ENCODE data around the gene DOC2B.
"Not testable (repeated sequence)": the region's sequence is repeated elsewhere in the genome, so short reads cannot be mapped to it uniquely, and the experiment has no call there.

The DOC2B gene

DNA sequence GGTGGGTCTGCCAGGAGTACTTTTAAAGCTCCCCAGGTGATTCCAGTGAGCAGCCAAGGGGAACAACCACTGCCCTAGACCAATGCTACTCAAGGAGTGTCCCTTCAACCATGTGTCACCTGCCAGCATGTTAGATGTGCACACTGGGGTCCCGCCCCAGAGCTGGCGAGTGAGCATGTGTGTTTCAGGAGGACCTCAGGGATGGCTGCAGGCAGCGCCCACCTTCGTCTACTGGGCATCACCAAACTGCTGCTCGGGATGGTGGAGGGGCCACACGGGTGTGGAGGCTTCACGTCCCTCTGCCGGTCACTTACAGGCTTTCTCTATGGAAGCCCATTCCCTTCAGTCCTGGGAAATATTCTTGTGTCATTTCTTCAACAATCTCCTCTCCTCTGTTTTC is 29.0 kb upstream of the DOC2B start:
- DNase-seq, result no peak

DNA sequence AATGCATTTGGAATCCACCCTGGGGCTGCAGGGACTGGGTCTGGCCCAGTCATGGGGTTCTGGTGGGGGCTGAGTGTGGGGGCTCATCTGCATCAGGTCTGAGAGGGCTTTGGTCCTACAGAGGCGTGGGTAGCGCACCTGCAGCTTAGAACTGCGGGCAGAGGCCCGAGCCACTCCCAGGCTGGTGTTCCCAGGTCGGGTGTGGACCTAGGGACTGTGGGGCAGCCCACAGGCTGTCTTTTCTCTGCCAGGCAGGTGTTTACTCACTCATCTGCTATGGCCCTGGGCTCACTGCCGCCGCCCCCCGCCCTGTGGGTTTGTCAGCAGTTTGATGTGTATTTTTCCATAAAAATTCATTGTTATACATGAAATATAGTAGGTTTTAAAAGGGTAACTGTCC is 27.0 kb upstream of the DOC2B start:
- no peak for DNase-seq

DNA sequence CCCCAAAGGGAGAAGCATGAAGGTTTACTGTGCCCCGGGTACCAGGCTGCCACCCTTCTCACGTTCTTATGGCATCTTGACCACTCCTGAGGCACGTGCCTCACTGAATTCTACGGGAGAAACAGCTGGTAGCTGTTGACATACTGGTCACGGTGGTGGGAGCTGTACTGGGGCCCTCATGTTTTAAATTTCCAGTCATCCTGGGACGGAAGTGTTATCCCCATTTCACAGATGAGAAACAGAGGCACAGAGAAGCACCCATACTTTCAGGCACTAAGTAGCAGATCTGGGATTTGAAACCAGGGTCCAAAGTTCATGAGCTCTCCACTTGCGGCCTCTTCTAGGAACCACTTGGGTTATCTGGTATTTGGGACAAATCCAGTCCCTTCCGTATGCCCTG is 26.3 kb upstream of the DOC2B start:
- no peak for DNase-seq

GRCh38 chr17:206941-207560 is 25.6 kb upstream of the DOC2B start:
- DNase-seq, result no peak

GRCh38 chr17:206484-206883 is 25.0 kb upstream of the DOC2B start:
- DNase-seq, result not testable (repeated sequence)

DNA sequence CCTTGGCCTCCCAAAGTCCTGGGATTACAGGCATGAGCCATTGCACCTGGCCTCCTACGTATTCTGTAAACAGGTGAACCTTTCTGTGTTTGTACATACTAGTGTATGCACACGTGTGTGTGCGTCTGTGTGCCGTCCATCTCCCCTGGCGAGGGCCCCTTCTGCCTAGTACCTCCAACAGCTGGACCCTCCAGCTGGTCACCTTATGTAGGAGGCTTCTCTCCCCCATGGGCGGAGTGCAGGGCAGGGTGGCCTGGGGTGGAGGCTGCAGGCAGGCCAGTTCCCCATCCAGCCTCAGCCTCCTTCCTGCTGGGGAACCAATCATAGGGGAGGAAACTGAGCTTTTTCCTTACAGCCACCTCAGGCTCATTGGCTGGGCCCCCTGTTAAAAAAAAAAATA is 24.4 kb upstream of the DOC2B start:
- DNase-seq, result no peak

DNA sequence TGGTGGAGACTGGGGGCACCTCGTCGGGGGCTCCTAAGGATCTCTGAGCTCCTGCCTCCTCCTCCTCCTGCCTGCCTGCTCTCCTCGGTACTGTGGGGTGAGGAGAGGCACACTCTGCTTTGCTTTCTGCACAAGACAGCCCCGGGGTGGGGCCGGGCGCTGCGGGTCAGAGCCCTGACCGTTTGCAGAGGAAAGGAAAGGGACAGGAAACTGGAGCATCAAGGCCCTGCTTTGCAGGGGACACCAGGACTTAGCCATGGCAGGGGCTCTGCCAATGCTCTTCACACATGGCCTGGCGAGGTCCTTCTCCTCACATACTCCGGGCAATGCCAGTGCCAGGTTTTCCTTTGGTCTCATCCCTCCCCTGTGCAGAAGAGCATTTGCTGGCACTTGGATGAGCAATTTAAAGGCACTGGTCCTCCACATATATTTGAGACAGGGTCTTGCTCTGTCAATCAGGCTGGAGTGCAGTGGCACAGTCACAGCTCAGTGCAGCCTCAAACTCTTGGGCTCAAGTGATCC is 23.8 kb upstream of the DOC2B start:
- DNase-seq, result no peak

DNA sequence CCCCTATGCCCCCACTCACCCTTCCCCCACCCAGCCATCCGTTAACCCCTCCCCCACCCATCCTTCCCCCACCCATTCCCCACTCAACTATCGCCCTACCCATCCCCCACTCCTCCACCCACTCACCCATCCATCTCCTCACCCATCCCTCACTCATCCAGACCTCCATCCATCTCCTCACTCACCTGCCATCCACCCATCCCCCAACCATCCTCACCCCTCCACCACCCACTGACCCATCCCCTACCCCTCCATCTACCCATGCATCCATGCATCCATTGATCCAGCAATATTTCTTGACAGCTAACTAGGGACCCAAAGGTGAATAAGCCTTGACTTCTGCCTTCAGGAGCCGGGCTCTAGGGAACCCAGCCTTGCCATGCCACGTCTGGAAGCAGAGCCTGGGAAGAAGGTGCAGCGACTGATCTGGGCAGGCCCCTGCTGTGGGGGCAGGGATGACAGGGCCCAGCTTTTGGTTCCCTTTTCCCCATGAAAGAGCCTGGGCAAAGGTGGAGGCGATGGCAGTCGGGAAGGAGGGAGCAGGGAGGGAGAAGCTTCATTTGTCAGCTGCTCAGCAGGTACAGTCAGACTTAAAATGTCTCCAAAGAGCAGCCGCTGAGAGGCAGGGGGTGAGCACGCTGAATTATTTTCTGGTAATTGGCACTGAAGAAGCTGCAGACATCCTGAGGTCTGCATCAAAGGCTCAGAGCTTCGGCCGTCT is 23.1 kb upstream of the DOC2B start:
- no peak for DNase-seq

- DNase-seq, result no peak
Measured at GRCh38 chr17:202501-202951, 21.1 kb upstream of the DOC2B start.

DNA sequence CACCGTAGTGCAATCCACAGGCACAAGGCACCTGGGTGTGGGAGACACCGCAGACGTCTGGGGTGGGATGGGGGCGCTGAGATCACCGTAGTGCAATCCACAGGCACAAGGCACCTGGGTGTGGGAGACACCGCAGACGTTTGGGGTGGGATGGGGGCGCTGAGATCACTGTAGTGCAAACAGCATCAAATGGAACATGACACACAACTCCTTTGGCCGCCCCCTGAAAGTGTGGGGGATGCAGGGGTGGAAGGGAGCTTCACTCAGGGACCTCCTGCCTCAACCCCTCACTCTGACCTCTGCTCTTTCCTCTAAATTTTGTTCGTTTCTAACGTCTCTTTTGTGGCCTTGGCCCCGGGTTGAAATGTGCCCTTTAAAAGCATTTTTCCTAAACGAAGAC is 20.3 kb upstream of the DOC2B start:
- DNase-seq, result not testable (repeated sequence)

DNA sequence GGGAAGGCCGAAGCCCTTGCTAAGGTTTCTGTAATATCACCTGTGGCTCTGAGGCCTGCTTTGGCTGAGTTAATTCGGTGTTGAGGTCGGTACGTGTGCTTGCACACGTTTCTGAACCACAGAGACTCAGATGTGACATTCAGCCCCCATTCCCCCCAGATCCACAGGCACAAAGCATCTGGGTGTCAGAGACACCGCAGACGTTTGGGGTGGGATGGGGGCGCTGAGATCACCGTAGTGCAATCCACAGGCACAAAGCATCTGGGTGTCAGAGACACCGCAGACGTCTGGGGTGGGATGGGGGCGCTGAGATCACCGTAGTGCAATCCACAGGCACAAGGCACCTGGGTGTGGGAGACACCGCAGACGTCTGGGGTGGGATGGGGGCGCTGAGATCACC is 19.8 kb upstream of the DOC2B start:
- DNase-seq, result not testable (repeated sequence)

GRCh38 chr17:200586-200985 is 19.1 kb upstream of the DOC2B start:
- DNase-seq, result no peak

DNA sequence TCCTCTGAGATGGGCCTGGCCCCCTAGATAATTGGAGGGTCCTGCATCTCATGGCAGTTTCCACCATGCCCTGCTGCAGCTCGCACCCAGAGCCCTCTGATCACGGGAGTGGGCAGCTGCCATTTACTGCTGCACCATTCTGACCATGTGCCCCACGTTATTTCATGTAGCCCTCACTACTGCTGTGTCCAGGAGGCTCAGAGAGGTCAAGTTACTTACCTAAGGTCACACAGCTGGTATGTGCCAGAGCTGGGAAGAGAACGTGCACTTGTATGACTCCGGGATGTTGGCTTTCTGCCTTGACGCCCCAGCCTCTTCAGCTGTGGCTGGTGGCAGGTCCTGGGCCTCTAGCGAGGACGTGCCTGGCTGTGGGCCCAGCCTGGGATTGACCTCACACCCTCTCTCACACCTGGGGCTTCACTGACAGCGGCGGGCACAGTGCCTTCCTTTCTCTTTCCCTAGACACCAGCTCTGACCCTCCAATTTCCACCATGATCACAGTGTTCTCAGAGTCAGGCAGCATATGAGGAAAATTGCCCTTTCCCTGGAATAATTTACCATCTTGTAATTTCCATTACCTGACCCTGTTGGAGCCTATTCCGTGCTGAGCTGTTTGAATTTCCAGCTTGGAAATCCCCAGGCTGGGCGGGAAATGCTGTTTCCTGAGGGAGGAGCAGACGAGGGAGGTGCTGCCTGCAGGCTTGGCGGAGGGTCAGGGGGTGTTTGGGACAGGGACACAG is 18.5 kb upstream of the DOC2B start:
- no peak for DNase-seq

- no peak for DNase-seq
Measured at GRCh38 chr17:199191-199604, 17.7 kb upstream of the DOC2B start.

GRCh38 chr17:198225-198624 is 16.8 kb upstream of the DOC2B start:
- DNase-seq, result not testable (repeated sequence)

- no peak for DNase-seq
Measured at GRCh38 chr17:197352-197751, 15.9 kb upstream of the DOC2B start.

DNA sequence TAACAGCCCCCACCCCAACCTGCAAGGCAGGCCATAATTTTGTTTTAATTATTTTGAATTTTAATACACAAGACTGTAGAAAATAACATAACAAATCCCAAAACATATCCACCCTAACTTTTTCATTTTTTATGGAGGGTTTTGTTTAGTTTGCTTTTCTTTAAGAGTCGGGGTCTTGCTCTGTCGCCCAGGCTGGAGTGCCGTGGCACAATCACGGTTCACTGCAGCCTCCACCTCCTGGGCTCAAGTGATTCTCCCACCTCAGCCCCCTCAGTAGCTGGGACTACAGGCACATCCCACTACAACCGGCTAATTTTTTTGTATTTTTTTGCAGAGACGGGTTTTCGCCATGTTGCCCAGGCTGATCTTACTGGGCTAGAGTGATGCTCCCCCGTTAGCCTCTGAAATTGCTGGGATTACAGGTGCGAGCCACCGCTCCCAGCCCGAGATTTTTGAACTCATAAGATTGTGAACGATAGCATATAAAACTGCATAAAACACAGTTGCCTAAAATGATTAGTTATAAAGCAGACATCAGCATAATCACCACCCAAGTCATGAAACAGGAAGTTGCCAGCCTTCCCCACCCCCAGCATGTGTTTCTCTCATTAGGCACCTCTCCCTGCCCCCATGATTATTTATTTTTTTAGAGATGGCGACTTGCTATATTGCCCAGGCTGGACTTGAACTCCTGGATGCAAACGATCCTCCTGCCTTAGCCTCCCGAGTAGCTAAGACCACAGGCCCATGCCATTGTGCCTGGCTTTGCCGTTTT is 13.6 kb upstream of the DOC2B start:
- no peak for DNase-seq

DNA sequence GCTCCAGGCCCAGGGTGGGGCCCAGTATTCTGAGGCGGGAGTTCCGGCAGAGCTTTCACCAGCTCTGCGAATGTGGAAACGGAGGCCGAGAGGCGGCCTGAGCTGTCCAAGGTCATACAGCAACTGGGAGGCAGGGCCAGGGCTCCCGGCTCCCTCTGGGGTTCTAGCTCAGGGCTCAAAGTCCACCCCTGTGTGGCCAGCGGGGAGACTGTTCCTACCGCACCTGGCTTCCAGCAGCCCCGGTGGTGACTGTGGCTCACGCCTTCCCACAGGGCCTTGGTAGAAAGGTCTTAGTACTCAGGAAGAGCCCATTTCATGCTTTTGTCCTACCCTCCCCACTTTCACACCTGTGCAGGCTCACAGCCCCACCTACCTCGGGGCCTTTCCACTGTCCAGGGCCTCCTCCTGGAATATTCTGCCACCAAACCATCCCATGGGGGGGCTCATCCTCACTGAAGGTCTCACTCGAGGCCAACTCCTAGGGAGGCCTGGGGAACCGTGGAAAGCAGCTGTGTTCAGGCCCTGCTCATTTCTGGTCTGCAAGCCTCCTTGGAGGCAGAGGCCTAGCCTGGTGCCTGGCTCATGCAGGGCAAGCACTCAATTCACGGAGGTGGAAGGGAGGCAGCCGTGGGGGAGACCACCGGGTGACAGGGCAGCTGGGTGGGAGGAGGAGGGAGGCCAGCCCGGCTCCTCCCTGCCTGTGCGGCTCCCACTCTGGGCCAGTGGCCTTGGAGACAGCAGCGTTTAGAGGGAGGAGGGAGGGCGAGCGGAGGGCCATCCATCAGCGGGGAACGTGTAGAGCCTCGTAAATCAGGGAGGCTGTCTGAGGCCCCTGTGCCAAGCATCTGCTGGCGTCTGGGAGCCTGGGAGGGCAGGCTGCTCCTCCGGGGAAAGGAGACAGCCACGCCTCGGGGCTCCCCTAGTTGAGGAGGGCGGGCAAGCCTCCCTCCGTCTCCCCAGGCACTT is 12.7 kb upstream of the DOC2B start:
- DNase-seq, result no peak

- DNase-seq, result no peak
Measured at GRCh38 chr17:193426-193810, 12.0 kb upstream of the DOC2B start.

DNA sequence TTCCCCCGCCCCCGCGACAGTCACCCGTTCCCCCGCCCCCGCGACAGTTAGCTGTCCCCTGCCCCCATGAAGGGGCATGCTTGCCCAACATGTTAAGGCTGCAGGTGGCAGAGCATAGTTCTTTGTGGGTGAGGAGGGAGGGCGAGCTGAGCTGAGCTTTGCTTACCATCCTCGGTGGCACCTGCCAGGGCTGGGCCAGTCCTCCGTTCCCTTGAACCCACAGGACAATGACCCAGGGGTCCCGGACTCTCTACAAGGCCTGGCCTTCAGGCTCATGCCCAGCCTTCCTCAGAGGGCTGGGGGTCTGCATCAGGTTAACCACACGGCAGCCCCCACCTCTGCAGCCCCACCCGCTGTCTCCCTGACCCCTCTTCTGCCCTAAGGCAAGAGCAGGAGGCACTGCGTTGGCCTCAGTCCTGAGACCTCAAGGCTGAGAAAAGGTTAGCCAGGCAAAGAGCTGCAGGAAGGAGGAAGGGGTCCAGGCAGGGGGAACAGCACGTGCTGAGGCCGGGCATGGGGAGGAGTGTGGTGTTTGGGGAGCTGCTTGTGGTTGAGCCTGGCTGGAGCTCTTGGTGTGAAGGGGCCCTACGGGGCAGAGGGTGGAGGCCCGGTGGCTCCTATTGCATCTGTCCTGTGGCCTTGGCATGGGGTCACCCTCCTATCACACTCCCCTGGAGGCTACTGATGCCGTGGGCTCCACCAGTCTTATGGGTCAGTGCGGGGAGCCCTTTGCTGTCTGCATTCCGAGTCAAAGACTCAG is 11.4 kb upstream of the DOC2B start:
- no peak for DNase-seq

GRCh38 chr17:189444-189843 is 8.0 kb upstream of the DOC2B start:
- no peak for DNase-seq
